ENCODE data around the gene SIGLEC11. TPM values are rescaled to one million over a fixed set of nuclear protein-coding genes. Genes with fewer than 3 reads are reported as not detected.

Gene SIGLEC11
- total RNA-seq, 1 donor from 2014 or later: 0.75 TPM

DNA sequence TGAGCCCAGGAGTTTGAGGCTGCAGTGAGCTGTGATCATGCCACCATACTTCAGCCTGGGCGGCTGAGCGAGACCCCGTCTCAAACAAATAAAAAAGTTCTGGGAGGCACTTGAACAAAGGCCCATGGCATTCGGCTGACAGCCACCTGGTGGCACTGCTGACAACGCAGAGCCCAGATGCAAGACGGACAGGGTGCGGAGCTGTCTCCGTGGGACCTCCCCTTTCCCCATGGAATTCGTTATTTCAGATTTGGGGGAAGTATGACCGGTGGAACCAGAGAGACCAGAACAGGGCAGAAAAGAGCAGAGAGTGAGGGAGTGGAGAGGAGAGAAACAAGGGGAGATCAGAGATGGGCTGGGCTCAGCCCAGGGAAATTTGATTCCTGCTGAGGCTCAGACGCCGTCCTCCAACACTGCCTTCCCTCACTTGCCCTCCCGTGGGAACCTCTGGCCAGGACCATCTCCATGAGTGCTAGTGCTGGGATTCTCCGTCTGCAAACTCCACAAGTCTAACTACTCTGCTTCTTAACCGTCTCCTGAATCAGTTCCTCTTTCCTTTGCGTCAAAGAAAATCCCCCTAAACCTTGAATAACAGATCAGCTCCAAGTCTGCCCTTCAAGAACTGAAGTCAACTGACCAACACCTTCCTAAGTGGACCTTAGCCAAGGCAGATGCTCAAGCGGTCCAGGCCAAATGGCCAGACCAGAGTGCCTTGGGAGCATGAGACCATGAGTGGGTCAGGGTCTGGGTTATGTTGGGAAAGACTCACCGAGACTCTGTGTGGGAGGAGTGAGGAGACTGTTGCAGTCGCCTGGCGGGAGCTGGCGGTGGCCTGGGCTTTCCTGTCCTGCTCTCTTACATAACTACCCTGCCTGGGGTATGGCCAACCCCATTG lies 43.9 kb downstream of the SIGLEC11 start:
- no peak for ATAC-seq (ENCODE audit: poor library complexity)

DNA sequence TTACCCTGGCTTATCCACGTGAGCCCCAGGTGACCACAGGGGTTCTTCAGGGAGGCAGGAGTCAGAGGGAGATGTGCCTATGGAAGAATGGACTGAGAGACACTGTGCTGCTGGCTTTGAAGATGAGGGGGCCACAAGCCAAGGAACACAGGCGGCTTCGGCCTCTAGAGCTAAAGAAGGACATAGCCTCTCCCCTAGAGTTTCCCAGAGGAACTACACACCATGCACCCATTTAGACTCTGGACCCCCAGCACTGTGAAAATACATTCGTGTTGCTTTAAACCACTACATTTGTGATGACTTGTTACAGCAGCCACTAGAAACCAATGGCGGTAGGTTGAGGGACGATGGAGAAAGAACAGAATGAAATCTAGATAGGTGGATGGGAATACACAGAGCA lies 45.7 kb downstream of the SIGLEC11 start:
- ATAC-seq (ENCODE audit: poor library complexity) (no peak), DNase-seq (no peak)
- intact Hi-C loops (cut with DNase I): no loop called here

More for the DNA sequence above, 43.9 kb downstream of the SIGLEC11 start:
- intact Hi-C loops (cut with DNase I): no loop called here
- no peak for DNase-seq

DNA sequence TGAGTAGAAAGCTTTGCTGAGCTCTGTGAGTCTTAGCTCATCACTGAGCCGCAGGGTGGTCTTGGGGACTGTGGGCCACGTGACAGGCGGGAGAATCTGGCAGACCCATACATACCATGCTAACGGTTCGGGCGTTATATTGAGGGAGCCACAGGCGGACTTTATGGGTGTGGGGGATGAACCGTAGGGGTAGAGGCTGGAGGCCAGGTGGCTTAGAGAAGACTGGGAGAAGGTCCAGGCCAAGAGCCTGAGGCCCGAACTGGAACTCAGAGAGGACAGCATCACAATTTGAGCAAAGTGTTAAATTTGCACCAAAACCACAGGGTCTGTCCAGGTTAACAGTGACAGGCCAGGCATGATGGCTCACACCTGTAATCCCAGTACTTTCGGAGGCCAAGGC lies 47.3 kb downstream of the SIGLEC11 start:
- ATAC-seq (ENCODE audit: poor library complexity) (no peak), DNase-seq (no peak)
- intact Hi-C loops (cut with DNase I): no loop called here

DNA sequence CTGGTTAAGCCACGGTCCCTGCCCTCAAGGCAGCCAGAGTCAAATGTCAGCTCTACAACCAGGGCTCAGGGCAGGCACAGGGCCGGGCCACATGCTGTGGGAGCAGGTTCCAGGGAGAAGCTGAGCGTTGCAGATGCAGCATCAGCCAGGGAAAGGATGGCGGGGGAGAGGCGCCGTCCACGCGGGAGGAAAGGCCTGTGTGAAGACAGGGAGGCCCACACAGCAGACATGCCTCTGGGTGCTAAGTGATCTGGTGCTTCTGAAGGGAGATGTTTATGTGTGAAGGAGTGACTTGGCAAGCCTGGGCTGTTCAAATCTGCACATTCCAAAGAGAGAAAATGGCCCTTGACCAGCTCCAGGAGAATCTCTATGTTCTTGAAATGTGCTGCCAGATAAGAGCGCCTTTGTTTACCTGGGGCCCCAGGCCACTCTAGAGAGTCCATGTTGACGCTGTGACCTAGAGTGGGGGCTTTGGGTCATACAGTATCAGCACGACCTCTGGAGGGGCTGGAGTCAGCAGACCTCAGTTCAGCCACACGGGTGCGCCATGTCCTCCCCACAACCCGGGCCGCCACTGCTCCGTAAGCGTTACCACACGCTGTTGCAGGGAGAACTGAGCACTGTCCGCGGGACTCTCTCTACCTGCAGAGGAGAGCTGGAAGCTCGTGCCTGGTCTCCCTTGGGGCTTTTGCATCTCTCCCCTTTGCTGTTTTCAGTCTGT lies 47.8 kb downstream of the SIGLEC11 start:
- intact Hi-C loops (cut with DNase I): no loop called here
- no peak for ATAC-seq (ENCODE audit: poor library complexity)
- DNase-seq: no peak

DNA sequence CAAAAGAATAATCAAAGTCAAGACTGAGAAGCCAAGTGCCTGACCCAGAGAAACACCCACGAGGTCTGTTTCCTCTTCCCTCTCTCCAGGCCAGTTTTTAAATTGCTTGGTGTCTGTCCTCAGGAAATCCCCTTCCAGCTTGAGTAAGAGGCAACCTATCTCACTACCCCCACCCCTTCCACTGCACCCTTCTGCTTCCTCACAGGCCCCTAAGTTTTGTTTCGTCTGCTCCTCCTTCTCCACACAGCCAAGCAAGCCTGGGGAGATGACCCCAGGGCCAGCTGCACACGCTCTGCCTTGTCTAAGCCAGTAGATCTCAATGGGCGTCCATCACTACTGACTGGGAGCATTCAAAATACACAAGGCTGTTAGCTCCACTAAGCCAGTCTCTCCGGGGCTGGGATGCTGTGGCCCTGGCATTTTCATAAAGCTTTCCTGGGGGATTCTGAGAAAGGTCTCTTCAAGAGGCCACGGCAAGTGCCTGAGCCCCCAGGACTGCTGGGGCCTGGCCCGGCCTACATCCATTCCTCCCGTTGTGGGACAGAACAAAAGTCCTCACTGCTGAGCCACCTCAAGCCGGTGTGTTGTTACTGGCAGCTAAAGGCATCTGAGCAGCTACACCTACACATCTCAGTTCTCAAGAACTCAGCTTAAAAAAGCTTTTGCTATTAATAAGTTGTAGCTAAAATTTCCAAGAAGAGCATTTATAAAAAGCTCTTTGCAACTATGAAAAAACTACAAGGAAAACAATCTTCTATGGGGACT lies 49.4 kb downstream of the SIGLEC11 start:
- intact Hi-C loops (cut with DNase I): no loop called here
- no peak for DNase-seq
- ATAC-seq (ENCODE audit: poor library complexity): peak; percentile 23

DNA sequence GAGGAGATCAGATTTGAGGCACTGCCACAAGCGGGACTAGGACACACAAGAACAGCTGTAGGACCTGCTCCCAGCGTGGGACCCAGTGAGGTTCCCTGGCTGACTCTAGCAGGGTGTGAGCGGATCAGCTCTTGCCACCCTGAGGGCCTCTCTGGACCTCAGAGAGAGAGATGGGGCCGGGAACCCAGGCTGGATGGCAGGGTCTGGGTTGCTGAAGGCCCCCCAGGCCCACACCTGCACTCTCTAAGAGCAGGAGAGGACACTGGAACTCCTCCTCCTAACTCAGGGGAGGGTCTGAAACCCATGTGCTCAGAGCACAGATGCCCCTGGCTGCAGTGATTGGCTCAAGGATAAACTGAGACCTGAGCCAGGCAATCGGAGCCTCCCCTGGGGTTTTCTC lies 50.8 kb downstream of the SIGLEC11 start:
- intact Hi-C loops (cut with DNase I): no loop called here
- ATAC-seq (ENCODE audit: poor library complexity): no peak

DNA sequence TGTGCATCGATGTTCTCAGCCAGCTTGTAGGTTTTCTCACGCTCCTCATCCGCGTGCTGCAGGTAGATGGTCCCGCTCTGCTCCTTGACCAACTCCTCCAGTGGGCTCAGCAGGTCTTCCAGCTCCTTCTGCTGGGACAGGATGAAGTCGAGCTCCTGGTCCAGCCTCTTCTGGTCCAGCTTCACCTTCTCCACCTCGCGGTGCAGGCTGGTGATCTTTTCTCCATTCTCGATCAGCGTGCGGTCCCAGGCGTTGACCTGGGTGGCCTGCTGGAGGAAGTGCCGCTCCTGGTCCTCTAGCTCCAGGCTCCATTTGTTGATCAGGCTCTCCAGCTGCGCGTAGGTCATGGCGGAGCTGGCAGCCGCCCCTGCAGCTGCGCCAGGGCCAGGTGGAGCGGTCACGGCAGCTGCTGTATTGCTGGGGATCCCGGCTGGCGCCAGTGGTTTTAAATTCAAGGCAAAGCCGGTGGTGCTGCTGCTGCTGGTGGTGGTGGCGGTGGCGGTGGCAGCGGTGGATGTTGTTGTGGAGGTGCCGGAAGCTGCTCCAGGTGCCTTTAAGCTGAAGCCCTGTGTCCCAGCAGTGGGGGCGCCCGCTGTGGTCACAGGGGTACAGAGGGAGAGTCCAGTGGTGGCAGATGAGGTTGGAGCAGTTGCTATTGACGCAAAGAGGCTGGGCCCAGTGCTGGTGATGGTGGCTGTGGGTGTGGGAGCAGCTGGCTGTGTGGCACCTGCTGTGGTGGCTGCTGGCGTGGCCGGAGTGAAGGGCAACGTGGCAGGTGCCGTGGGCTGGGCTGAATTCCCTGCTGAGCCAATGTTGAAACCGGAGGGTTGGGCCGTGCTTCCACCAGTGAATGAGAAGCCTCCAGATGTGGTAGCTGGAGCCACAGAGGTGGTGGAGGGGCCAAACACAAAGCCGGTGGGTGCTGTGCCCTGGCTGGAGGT lies 52.2 kb downstream of the SIGLEC11 start:
- ATAC-seq (ENCODE audit: poor library complexity) (no peak), DNase-seq (no peak)
- intact Hi-C loops (cut with DNase I): no loop called here

More for the DNA sequence above, 50.8 kb downstream of the SIGLEC11 start:
- no peak for DNase-seq

DNA sequence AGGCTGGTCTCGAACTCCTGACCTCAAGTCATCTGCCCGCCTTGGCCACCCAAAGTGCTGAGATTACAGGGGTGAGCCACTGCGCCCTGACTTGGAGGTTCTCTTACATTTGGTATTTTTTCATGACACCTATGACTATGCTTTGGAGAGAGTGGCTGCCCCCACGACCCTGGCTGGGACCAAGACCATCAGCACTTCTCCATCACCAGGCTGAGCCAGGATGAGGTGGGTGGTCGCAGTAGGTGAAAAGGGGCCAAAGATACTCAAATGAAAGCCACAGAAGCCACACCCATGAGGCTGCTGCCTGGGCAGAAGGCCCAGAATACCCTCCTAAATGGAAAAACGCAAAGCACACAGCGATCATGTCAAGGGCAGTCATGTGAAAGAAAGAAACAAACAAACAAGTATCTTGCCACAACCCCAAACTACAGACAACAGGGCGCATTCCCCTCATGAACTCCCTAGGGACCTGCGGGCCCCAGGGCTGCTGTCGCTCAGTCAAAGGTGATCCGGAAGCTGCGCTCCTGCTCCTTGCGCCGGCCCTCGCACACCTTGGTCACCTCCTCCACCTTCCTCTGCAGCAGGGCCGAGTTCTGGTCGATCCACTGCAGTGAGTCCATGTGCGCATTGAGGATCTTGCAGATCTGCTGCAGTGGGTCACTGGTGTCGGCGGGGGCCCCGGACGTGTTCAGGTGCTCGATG lies 53.1 kb downstream of the SIGLEC11 start:
- ATAC-seq (ENCODE audit: poor library complexity): no peak
- intact Hi-C loops (cut with DNase I): no loop called here
- DNase-seq: no peak

DNA sequence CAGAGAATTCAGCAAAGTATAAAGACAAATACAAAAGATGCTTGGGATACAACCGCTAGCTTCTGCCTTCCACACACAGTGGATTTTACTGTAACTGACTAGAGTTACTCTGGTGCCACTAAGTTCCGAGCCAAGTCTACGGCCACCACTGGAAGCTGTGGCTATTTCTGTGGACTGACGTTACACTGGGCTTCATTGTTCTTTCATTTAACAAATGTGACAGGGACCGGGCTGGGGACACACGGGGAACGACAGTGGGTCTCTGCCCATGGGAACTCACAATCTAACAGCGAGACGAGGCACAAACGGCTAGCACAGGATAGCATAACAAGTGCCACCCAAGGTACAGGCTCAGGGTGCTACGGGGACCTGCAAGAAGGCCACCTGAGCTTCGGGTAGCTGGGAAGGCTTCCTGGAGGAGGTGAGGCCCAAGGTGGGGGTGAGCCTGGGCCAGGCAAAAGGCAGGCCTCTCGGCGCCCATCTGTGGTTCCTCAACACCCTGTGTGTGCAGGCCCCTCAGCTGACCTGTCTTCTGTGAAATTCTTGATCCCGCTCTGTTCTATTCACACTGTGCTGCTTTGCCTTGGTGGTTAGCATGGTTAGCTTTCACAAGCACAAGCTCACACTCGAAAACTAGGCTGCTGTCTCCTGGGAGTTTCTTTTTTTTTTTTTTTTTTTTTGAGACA lies 54.0 kb downstream of the SIGLEC11 start:
- ATAC-seq (ENCODE audit: poor library complexity): no peak
- no peak for DNase-seq
- intact Hi-C loops (cut with DNase I): no loop called here

DNA sequence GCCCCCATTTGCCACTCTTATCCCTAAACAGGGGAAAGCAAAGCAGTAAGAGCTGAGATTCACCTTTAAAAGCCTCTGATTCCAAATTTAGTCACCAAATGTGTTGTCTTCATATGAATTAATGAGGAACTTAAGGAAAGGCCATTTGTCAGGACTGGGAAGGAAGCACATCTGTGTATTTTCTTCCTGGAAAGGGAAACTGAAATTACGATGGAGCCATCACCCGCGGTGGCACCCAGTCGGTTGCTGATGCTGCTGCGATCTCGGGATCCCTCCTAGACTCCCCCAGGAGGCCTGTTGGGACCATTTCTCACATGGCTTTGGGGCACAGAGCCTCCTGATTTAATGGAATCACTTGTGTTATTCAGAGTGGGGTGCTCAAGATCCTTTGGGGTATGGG lies 56.8 kb downstream of the SIGLEC11 start:
- intact Hi-C loops (cut with DNase I): no loop called here
- DNase-seq (no peak), ATAC-seq (ENCODE audit: poor library complexity) (no peak)

Other genes starting within 250 kb of the SIGLEC11 start
- gene TSKS, start 197.9 kb downstream of the SIGLEC11 start, total RNA-seq: 0.86 TPM
- 62.7 TPM for gene AP2A1, start 194.2 kb downstream of the SIGLEC11 start, total RNA-seq
- 19.8 TPM for gene FUZ, start 147.9 kb downstream of the SIGLEC11 start, total RNA-seq
- 83.4 TPM for gene MED25, start 142.9 kb downstream of the SIGLEC11 start, total RNA-seq
- 120 TPM for gene PTOV1, start 110.0 kb downstream of the SIGLEC11 start, total RNA-seq
- gene PNKP, start 93.6 kb downstream of the SIGLEC11 start, total RNA-seq: 36.3 TPM
- gene AKT1S1, start 83.8 kb downstream of the SIGLEC11 start, total RNA-seq: 35.0 TPM
- 46.0 TPM for gene TBC1D17, start 83.5 kb downstream of the SIGLEC11 start, total RNA-seq
- gene IL4I1, start 64.3 kb downstream of the SIGLEC11 start, total RNA-seq: not detected
- 7.2 TPM for gene ATF5, start 32.0 kb downstream of the SIGLEC11 start, total RNA-seq
- 28.2 TPM for gene NUP62, start 31.7 kb downstream of the SIGLEC11 start, total RNA-seq
- 22.2 TPM for gene VRK3, start 64.2 kb upstream of the SIGLEC11 start, total RNA-seq
- 3.7 TPM for gene ZNF473, start 64.8 kb upstream of the SIGLEC11 start, total RNA-seq
- gene IZUMO2, start 202.1 kb upstream of the SIGLEC11 start, total RNA-seq: not detected
- 121 TPM for gene MYH14, start 242.4 kb upstream of the SIGLEC11 start, total RNA-seq